Spleen (tissue), 7 donors: Measurements from ENCODE around the gene NPLOC4.

Source experiments
- CTCF ChIP-seq, 11 experiments: fragments of 200-600 bp in 7 of 11; fragments of 450-650 bp in 4 of 11; sonication (generic) in 4 of 11; IDR thresholded peaks in 8 of 11; conservative IDR thresholded peaks in 3 of 11; 1 replicate in 7 of 11; 2 replicates in 4 of 11; pipeline versions ENCODE4 v1.4.0 to v1.8.0; 2016 to 2021; ENCODE audit warnings: antibody characterized with exemption in 11 of 11, inconsistent platforms in 4 of 11, mild to moderate bottlenecking in 1 of 11
- POLR2A ChIP-seq, 3 donors: fragments of 450-650 bp; IDR thresholded peaks; one replicate each; pipeline ENCODE4 v1.5.1; 2017; ENCODE audit warnings: antibody characterized with exemption in 3 of 3, mild to moderate bottlenecking in 1 of 3
- POLR2AphosphoS5 ChIP-seq, 3 donors: sonication (generic); formaldehyde crosslinking; IDR thresholded peaks; one replicate each; pipeline ENCODE4 v1.5.1; 2017; ENCODE audit warnings: antibody characterized with exemption in 3 of 3
- donor health status: DM: no; HTN: no; CAD: no; lungs with moderate emphysema.
- donor health status: DM: no; HTN: no; CAD: no.
- donor health status: DM: no; HTN: no; CAD: no.

- TF ChIP-seq POLR2A (IDR thresholded peaks at IDR 0.05) = no peak
- no peak for TF ChIP-seq CTCF (IDR thresholded peaks at IDR 0.05 in 8 of 11, conservative IDR thresholded peaks at IDR 0.05 in 3 of 11)
- no peak for TF ChIP-seq POLR2AphosphoS5 (IDR thresholded peaks at IDR 0.05)
These were observed 5.4 kb downstream of the NPLOC4 start for GRCh38 chr17:81631482-81631881.
